HG02763 (cell line): ENCODE data around the gene MRPS18C.
A peak's percentile ranks its signal among the peaks of the same experiment; 100 is the strongest.

Source experiments
- ATAC-seq: cut with Tn5 transposase; IDR thresholded peaks from one replicate; pipeline ENCODE4 v1.9.1; 2021; ENCODE audit warnings: mild to moderate bottlenecking, moderate library complexity; ENCODE audit not compliant: unreplicated experiment

Gene MRPS18C

GRCh38 chr4:83455281-83456183 lies at the start of gene MRPS18C, which contains the start of gene HELQ:
Gene MRPS18C (plus strand): TSS chr4:83456058. CDS start chr4:83456078, 20 bp downstream.
Gene HELQ (minus strand): TSS chr4:83455823. CDS start chr4:83455693, 130 bp downstream.
- peak; percentile 96 for ATAC-seq

- no peak for ATAC-seq
Observed at GRCh38 chr4:83408908-83409307, 47.0 kb upstream of the MRPS18C start.

- no peak for ATAC-seq
Observed at GRCh38 chr4:83413676-83414075, 42.2 kb upstream of the MRPS18C start.

GRCh38 chr4:83417566-83417965 lies 38.3 kb upstream of the MRPS18C start:
- ATAC-seq, result no peak

DNA sequence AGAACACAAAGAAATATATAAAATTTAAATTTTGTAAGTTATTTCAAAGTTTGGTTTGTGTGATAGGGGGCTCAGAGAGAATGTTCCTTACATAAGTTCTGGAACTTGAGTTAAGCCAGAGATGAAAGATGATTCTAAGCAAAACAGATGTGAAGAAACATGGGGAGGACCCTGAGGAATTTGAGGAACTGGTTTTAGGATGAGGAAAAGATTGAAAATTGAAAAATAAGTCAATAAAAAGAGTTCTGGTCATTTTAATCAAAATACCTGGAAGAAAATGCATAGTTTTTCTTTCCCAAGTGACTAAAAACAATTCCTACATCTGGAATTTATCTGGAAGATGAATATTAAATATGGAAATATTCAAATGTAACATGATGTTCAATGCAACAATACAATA lies 37.6 kb upstream of the MRPS18C start:
- ATAC-seq, result no peak

DNA sequence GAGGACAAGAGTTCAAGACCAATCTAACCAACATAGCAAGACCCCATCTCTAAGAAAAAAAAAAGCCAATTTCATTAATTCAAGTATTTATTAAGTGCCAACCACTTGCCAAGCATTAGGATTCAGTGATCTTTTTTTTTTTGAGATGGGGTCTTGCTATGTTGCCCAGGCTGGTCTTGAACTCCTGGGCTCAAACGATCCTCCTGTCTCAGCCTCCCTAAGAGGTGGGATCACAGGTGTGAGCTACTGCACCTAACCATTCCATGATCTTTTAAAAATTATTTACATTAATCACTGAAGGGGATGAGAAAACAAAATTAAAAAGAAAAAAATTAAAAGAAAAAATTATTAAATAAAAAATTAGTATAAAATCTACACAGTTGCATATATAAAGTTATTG lies 24.7 kb upstream of the MRPS18C start:
- no peak for ATAC-seq

DNA sequence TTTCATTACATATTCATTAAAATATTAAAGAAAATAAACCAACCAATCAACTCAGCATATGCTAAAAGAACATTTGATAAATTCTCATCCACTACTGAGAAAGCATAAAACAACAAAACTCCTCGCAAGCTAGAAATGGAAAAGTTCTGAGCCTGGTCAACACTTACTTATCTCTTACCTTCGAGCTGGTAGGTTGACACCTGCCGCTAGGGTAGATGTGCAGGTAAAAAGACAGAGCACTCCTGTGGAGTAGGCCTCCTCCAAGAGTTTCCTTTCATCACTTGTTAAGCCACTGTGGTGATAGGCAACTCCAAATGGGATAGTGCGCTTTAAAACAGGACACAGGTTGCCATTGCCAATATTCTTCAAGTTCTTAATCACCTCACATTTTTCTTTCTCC lies 19.2 kb upstream of the MRPS18C start:
- ATAC-seq, result no peak

GRCh38 chr4:83438719-83439118 lies 17.1 kb upstream of the MRPS18C start:
- no peak for ATAC-seq

DNA sequence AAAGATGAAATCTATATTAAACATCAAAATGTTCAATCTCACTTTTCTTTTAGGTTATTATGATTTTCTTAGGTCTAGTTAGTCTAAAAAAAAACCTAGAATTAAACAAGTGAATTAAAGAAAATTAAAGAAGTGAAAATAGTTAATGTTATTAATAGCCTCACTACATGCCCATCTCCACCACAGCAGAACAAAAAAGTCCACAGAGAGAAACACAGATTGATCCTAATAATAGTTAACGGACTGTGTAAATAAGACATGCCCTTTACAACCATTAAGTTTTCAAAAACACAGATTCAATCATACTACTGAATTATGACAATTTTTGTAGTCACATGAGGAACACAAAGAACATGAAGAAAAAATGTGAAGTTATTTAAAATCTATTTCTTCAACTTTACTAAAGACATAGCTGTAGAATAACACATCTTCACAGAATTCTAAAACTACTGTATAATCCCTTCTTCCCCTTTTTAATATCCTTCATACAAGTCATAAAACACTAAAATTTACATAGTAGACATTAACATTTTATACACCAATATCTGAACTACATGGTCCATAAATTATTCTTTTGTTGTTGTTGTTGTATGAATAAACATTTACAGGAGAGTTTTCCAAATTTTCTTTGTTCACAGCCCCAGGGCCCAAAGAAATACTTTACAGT lies 15.6 kb upstream of the MRPS18C start:
- ATAC-seq, result no peak

DNA sequence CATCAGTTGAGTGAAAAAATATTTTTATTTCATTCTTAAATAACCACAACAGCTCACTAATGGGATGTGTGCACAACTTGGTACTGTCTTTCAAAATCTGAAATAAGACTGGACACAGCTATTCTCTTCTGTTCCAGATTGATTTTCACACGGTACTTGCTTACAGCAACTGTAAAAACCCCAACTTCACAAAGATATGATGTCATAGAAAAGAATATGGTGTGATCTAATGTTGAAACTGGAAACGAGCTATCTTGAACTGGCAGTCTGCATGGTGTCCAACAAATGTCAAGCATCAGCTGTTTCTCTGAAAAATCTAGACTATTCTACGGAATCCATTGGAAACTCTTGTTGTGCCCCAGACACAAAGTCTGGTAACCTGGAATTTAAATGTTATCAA lies 15.0 kb upstream of the MRPS18C start:
- ATAC-seq, result no peak

DNA sequence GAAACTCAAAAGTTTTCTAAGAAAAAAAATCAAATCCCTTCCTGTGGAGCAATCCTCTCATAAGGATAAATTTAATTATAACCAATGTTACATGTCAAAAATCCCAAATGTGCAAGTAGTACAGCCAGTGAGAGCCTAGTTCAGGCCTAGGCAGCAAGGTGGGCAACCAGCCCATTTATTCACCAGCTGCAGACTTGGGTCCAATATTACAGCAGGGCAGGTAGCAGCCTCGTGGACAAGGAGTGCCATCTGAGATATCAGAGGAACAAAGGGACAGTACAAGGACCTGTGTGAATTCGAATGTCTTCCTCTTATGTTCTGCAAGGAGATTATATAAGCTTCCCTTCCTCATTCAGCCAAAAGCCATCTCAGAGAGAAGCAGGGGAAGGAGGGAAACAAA lies 6.8 kb upstream of the MRPS18C start:
- no peak for ATAC-seq

- ATAC-seq, result no peak
Observed at GRCh38 chr4:83454686-83455085, 1.2 kb upstream of the MRPS18C start.

GRCh38 chr4:83456184-83456501 lies 285 bp downstream of the MRPS18C start:
- ATAC-seq, result no peak

DNA sequence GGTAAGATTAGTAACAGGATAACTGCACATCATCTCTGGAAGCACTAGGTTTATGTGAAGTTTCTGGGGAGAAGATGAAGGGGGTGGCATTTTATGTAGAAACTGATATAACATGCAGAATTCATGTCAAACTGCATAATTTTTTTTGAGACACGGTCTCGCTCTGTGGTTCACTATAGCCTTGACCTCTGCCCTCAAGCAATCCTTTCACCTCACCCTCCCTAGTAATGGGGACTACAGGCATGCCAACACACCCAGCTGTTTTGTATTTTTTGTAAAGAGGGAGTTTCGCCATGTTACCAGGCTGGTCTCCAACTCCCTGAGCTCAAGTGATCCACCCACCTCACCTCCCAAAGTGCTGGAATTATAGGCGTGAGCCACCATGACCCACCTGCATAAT lies 17.6 kb downstream of the MRPS18C start:
- ATAC-seq, result no peak

DNA sequence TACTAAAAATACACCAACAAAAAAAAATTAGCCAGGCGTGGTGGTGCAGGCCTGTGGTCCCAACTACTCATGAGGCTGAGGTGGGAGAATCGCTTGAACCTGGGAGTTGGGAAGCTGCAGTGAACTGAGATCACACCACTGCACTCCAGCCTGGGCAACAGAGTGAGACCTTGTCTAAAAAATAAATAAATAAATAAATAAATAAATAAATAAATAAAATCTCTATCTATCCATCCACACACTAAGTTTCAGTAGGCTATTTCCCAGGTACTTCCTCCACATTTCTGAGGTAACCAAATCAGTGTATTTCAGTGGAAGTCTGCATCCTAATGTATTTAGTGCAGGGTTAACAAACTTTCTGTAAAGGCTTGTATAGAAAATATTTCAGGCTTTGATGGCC lies 18.1 kb downstream of the MRPS18C start:
- ATAC-seq, result no peak

DNA sequence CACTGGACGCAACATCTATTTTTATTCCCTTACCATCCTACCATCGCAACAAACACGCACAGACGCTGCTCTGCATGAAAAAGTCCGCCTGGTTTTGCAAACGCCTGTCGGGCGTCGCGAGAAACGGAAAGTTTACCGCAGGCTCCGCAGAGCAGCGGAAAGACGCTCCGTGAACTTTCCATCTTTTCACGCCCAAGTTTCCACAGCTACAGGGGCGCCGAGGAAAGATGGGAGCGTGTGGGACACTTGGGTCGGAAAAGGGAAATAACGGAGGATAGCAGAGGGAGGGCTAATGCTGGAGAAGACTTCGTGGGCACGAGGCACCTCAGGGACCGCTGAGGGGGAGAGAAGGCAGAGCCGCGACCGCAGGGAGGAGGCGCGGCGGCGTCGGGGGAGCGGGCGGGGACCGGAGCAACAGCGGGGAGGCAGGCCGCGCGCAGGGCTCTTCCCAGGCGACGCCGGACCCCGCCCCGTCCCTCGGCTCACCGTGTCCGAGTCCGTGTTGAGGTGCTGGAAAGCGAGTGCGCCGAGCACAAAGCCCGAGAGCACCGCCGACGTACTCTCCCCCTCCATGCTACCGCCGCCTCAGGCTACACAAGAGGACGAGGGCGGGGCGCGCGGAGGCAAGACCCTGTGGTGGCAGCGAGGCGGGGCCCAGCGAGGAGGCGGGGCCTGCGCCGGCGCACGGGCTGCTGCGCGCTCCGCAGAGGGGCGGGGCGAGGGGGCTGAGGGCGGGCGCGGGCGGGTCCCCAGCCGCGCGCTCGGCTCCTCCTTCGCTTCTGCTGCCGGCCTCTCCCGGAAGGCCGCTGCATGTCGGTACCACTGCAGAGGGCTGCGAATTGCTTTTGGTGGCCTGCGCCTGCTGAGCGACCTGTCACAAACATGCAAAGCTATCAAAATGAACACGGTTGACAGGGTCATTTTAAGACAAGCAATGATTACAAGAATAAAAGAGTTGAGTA lies 28.9 kb downstream of the MRPS18C start, which contains the start of gene ABRAXAS1:
Gene ABRAXAS1 (minus strand): TSS at position 601 of the 962 bp plus-strand sequence. CDS start 28 bp downstream, at position 573.
- ATAC-seq, result peak; percentile 98

DNA sequence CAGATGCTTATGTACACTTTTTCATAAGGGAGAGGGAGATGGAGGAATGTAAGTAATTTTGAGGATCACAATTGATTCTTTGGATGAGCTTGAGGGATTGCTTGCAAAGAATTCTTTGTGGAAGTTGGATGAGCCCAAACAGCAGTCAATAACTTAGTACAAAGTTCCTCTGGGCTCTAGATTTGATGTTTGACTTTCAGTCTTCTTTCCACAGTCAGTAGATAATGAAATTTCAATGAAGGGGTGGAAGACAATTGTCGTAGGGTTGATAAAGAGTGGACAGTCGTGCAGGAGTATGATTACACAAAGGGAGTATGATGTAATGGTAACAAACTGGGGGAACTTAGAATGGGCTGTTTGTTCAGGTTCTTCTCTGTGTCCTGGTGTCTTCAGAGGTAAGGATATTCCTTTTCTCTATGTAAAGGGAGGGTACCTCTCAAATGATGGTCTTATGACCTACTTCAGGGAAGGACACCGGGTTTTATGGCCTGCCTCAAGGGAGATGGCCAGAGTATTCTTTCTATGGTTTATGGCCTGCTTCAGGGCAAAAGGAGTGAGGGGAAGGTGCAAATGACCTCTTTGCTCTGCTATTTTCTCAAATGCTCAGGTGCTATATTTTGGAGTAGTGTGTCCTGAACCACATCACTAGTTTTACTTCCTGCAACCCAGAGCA lies 30.7 kb downstream of the MRPS18C start:
- ATAC-seq, result no peak

- ATAC-seq, result no peak
Observed at GRCh38 chr4:83489711-83490326, 34.0 kb downstream of the MRPS18C start.

DNA sequence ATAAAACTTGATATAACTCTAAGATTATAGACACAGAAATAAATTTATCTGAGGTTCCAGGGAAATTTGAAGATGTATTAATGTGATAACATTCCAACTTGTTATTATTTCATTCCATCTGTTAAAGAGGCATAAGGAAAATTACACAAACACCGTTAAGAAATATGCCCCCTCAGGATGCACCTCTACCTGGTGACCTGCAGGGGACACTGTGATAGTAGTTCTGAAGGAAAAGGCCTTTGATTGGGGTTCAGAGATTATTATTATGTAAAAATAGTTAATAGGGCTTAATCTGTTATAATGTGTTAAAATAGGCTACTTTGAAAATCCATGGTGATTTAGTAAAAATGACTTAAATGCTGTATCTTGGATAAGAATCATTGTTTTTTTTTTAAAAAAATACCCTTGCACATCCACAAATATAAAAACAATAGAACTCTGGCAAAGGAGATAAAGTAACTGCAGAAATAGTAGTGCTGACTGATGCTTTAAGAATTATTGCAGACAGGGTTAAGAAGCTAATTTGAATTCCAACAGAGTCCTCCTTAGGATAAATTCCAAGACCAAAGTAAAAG lies 35.1 kb downstream of the MRPS18C start:
- peak; percentile 89 for ATAC-seq
